ENCODE data around the gene TMEM41B. TPM values are rescaled to one million over a fixed set of nuclear protein-coding genes. Genes with fewer than 3 reads are reported as not detected.
A peak's percentile ranks its signal among the peaks of the same experiment; 100 is the strongest.

TMEM41B gene
- total and polyA plus RNA-seq, 2 of the 8 experiments (the other 6 are each of a cell fraction or from before 2014, with no cell fraction given), result 24.3 to 50.1 TPM

DNA sequence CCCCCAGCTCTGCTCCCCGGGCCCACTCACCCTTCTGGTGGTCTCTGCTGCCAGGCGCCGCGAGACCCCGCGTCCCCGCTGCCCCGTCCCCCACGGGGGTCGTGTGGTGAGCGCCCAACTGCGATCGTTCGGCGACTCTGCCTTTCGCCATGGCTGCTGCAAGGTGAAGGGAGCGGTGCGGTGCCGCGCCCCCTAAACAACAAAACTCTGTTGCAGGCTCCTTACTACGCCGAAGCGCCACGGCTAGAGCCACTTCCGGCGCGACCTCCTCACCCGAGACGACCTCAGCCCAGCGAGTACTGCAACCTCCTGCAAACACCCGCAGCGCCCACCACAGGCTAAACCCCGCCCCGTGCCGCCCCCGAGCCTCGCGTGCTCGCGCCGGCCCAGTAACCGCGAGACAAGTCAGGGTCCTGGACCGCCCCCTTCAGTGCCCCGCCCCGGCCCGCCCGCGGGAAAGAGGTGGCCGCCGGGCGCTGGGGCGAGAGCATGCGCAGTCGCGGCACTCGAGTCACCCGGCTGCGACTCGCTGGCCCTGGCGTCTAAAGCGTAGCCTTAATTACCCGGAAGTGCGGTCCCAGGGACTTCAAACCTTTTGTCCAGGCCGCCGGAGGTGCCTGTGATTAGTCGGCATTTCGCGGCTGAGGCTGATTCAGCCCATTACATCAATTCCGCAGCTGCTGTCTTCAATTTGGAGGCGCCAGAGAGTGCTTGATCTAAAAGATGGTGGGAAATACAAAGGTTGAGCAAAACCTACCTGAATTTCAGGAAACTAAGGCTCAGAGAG, at the start of gene TMEM41B (continued):
- TF ChIP-seq, protein P1, sequence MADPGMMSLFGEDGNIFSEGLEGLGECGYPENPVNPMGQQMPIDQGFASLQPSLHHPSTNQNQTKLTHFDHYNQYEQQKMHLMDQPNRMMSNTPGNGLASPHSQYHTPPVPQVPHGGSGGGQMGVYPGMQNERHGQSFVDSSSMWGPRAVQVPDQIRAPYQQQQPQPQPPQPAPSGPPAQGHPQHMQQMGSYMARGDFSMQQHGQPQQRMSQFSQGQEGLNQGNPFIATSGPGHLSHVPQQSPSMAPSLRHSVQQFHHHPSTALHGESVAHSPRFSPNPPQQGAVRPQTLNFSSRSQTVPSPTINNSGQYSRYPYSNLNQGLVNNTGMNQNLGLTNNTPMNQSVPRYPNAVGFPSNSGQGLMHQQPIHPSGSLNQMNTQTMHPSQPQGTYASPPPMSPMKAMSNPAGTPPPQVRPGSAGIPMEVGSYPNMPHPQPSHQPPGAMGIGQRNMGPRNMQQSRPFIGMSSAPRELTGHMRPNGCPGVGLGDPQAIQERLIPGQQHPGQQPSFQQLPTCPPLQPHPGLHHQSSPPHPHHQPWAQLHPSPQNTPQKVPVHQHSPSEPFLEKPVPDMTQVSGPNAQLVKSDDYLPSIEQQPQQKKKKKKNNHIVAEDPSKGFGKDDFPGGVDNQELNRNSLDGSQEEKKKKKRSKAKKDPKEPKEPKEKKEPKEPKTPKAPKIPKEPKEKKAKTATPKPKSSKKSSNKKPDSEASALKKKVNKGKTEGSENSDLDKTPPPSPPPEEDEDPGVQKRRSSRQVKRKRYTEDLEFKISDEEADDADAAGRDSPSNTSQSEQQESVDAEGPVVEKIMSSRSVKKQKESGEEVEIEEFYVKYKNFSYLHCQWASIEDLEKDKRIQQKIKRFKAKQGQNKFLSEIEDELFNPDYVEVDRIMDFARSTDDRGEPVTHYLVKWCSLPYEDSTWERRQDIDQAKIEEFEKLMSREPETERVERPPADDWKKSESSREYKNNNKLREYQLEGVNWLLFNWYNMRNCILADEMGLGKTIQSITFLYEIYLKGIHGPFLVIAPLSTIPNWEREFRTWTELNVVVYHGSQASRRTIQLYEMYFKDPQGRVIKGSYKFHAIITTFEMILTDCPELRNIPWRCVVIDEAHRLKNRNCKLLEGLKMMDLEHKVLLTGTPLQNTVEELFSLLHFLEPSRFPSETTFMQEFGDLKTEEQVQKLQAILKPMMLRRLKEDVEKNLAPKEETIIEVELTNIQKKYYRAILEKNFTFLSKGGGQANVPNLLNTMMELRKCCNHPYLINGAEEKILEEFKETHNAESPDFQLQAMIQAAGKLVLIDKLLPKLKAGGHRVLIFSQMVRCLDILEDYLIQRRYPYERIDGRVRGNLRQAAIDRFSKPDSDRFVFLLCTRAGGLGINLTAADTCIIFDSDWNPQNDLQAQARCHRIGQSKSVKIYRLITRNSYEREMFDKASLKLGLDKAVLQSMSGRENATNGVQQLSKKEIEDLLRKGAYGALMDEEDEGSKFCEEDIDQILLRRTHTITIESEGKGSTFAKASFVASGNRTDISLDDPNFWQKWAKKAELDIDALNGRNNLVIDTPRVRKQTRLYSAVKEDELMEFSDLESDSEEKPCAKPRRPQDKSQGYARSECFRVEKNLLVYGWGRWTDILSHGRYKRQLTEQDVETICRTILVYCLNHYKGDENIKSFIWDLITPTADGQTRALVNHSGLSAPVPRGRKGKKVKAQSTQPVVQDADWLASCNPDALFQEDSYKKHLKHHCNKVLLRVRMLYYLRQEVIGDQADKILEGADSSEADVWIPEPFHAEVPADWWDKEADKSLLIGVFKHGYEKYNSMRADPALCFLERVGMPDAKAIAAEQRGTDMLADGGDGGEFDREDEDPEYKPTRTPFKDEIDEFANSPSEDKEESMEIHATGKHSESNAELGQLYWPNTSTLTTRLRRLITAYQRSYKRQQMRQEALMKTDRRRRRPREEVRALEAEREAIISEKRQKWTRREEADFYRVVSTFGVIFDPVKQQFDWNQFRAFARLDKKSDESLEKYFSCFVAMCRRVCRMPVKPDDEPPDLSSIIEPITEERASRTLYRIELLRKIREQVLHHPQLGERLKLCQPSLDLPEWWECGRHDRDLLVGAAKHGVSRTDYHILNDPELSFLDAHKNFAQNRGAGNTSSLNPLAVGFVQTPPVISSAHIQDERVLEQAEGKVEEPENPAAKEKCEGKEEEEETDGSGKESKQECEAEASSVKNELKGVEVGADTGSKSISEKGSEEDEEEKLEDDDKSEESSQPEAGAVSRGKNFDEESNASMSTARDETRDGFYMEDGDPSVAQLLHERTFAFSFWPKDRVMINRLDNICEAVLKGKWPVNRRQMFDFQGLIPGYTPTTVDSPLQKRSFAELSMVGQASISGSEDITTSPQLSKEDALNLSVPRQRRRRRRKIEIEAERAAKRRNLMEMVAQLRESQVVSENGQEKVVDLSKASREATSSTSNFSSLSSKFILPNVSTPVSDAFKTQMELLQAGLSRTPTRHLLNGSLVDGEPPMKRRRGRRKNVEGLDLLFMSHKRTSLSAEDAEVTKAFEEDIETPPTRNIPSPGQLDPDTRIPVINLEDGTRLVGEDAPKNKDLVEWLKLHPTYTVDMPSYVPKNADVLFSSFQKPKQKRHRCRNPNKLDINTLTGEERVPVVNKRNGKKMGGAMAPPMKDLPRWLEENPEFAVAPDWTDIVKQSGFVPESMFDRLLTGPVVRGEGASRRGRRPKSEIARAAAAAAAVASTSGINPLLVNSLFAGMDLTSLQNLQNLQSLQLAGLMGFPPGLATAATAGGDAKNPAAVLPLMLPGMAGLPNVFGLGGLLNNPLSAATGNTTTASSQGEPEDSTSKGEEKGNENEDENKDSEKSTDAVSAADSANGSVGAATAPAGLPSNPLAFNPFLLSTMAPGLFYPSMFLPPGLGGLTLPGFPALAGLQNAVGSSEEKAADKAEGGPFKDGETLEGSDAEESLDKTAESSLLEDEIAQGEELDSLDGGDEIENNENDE (IDR thresholded peaks at IDR 0.05; ENCODE audit: insufficient replicate concordance, low read length), result no peak
- TF ChIP-seq ASH2L (IDR thresholded peaks at IDR 0.05; ENCODE audit: low read length) (peak; percentile 97), CTBP2 (IDR thresholded peaks at IDR 0.05; ENCODE audit: borderline replicate concordance, insufficient read depth, insufficient read length, low read length) (no peak), TBP (IDR thresholded peaks at IDR 0.05; ENCODE audit: low read depth, low read length) (peak; percentile 85), SRF (IDR thresholded peaks at IDR 0.05; ENCODE audit: low read depth, low read length) (no peak), CBX8 (IDR thresholded peaks at IDR 0.05; ENCODE audit: borderline replicate concordance, low read depth, low read length) (no peak)
- TF ChIP-seq, protein P2, sequence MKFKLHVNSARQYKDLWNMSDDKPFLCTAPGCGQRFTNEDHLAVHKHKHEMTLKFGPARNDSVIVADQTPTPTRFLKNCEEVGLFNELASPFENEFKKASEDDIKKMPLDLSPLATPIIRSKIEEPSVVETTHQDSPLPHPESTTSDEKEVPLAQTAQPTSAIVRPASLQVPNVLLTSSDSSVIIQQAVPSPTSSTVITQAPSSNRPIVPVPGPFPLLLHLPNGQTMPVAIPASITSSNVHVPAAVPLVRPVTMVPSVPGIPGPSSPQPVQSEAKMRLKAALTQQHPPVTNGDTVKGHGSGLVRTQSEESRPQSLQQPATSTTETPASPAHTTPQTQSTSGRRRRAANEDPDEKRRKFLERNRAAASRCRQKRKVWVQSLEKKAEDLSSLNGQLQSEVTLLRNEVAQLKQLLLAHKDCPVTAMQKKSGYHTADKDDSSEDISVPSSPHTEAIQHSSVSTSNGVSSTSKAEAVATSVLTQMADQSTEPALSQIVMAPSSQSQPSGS (IDR thresholded peaks at IDR 0.05; ENCODE audit: low read length), result peak; percentile 77; the same call in 1 of the 2 replicates
- TF ChIP-seq, protein P3, sequence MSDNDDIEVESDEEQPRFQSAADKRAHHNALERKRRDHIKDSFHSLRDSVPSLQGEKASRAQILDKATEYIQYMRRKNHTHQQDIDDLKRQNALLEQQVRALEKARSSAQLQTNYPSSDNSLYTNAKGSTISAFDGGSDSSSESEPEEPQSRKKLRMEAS (IDR thresholded peaks at IDR 0.05), result 0 out of 2 replicates have a peak, but pooled peaks have one; percentile 25

Data from H1 (cell line).